Head of caudate nucleus (tissue), 42 donors: Measurements from ENCODE around the gene GPM6B.

Source experiments
- DNase-seq, 42 donors: peaks; one replicate each; pipeline versions ENCODE4 v3.0.0 to v3.0.0-alpha.2; 2020 to 2021; ENCODE audit warnings: mixed read lengths in 7 of 42
- intact Hi-C: fragments of 100-400 bp; cut with DNase I; formaldehyde crosslinking; loops from one replicate; pipeline ENCODE4 v1.15.0; 2022

GPM6B gene

DNA sequence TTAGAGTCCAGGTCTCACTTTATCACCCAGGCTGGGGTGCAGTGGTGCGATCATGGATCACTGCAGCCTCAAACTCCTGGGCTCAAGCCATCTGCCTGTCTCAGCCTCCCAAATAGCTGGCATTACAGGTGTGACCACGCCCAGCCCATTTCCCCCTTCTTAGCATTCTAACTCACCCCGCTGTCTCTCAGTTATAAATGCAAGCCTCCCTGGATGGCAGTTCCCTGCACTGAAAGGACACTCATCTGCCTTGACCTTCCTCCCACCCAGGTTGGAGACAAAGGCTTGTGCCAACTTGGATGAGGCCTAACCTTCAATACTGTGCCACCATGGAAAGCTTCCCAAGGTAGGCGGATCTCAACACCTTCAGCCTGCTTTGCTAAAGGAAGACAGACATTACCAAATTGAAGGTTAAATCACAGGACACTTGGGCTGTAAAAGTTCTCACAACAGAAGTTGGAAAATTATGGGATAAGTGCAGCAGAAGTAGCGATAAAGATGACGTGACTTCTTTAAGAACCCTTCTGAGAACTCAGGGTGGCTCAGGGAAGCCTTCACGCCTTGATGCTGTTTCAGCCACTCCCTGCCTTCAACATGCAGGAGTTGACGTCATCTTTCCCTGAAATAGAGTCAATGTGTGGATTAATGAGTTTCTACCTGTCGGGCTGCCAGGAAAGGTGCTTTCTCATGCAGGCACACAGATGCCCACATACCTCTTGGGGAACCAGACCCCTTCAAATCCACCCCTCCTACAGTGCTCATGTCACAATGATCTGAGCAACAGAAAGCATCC lies 10.6 kb upstream of the GPM6B start:
- intact Hi-C loops: no loop called here
- DNase-seq: peak in 15 of 42 donors; percentile 19 to 72 (median 34)

DNA sequence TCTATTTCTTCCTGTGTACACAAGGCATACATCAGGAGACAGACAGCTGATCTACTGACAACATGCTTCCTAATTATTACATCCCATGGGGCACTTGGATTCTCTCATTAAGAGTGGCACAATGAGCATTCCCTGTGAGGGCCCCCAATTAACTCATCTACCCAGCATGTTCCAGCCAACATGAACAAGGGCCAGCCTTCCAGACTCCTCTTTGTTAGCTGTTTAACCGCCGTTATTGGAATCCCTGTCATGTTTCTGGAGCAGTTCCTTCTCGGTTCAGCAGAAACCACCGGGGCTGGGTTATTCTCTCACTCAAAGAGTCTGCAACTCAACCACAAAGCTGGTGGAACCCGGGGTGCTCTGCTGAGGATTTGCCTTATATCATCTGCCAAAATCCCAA lies 9.9 kb upstream of the GPM6B start:
- intact Hi-C loops: no loop called here
- DNase-seq: peak in 14 of 42 donors; percentile 6 to 63 (median 23)

DNA sequence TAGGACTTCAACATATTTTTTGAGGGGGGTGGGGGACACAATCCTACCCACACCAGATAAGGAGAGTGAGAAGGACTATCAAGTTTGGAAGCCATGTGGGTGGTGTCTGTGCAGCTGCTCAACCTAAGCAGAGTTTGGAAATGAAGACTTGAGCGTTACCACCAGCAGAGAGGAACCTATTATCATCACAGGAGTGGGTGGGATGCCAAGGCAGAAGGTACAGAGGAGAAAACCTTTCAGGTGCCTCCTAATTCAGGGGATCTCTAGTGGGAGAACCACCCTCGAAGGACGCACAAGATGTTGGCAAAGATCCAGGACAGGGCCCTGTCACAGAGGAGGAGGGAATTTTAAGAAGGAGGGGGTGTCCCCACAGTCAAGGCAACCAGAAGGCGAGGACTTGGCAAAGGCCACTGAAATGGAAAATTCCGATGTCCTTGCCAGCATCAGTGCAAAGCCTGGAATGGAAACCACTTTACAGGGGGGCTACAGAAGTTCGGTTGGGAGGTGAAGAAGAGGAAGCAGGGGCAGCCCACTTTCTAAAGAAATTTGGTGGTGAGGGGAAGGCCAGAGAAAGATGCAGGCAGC lies 8.4 kb upstream of the GPM6B start:
- peak in 12 of 42 donors; percentile 2 to 69 (median 25) for DNase-seq
- intact Hi-C loops: no loop called here

DNA sequence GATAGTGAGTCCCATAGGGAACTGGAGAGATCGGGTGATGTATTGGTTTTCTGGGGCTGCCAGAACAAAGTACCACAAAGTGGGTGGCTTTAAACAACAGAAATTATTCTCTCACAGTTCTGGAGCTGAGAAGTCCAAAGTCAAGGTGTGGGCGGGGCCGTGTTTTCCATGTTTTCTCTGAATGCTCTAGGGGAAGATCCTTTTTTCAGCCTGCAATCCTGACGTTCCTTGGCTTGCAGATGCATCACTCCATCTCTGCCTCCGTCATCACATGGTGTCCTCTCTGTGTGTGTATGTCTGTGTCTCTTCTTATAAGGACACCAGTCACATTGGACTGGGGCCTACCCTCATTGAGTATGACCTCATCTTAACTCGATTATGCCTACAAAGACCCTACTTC lies 7.9 kb upstream of the GPM6B start:
- intact Hi-C loops: no loop called here
- DNase-seq: no peak

DNA sequence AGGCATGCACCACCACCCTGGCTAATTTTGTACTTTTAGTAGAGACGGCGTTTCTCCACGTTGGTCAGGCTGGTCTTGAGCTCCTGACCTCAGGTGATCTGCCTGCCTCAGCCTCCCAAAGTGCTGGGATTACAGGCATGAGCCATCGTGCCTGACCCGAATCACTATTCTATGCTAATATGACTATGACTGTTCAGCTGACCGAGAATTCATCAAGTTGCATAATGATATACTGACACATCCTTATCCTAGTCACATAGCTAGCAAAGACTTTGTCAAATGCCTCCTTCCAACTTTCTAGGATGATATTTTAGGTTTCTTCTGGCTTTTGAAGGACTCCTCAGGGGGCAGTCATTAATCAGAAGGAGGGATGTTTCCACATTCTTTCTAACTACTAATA lies 4.8 kb upstream of the GPM6B start:
- intact Hi-C loops: no loop called here
- no peak for DNase-seq

DNA sequence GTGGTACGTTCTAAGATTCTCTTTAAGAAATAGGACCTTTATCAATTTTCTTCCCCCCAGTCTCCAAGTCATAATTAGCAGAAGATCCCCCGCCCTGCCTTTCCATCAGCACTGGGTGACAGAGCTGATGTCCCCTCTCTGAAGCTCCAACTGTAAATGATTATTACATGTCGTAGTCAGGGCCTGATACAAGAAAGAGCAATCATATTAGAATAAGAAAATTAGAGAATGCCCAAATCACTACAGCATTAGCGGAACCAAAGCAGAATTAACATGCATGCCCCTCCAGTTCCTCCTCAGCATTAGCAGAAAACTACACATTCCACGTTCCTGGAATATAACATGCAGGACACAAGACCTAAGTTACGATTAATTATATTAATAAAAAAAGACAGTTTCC lies 717 bp downstream of the GPM6B start:
- intact Hi-C loops: no loop called here
- no peak for DNase-seq

DNA sequence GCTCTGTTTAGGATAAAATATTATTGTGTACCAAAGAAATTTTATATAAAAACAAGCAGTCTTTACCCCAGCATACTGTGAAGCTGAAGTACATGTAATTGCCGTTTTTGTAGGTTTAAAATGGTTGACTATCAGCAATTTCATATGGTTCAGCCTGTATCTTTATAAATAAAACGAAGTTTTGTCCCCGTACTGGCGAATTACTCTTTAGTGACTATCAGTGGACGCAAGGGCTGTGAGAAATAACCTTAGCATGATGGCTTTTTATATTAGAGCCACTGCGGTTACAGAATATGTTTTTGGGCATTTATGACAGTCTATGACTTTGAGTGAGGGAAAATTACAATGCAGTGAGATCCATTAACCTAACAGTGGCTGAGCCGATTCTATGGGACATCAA lies 1.2 kb downstream of the GPM6B start:
- intact Hi-C loops: no loop called here

DNA sequence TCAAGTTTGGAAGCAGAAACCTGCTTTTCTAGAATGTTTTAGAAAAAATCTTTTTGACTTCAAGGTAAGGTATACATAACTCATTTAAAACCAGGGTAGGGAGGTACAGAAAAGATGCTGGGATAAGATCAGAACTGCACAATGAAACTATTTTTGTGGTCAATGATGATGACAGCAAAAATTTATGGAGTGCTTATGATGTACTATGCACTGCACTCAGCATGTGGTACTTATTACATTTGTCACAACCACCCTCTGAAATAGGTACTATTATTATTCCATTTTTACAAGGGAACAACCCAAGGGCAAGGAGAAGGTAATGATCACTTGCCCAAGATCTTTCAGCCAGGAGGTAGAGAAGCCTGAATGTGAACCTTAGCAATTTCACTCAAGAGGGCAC lies 8.0 kb downstream of the GPM6B start:
- no peak for DNase-seq
- intact Hi-C loops: no loop called here

More for the DNA sequence above, 1.2 kb downstream of the GPM6B start:
- DNase-seq: no peak

DNA sequence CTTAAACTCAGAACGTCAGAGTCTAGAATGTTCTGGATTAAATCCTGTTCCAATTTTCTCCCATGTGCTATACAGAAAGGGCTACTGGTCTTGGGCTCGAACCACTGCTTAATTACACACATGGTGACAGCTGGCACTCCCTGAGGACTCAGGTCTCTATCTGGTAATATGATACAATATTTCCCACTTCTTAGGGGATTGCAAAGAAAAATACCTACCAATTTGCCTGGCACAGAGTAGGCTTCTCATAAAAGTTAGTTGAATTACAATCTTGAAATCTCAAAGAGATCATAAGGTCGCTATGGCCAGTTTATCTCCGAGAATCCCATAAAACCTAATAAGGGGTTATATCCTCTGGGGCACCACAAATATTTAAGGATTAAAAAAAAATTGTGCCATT lies 8.6 kb downstream of the GPM6B start:
- DNase-seq: no peak

DNA sequence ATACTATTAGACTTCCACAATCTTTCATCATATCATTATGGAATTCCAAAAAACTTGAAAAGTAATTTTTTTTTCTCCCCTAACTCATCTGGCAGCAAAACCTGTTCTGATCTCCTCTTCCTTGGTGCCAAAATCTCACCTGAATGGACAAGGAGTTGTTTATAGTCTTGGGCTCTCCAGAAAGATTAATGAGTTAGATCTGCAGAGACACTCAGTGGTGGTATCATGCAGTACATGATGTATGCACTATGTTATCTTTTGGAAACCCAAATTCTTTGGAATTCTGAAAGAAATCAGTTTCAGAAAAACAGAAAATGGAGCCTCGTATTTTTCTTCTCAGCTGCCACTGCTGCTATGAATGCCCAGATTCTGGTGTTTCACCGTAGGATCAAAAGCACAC lies 11.7 kb downstream of the GPM6B start:
- no peak for DNase-seq
- intact Hi-C loops: no loop called here

More for the DNA sequence above, 8.6 kb downstream of the GPM6B start:
- intact Hi-C loops: no loop called here

DNA sequence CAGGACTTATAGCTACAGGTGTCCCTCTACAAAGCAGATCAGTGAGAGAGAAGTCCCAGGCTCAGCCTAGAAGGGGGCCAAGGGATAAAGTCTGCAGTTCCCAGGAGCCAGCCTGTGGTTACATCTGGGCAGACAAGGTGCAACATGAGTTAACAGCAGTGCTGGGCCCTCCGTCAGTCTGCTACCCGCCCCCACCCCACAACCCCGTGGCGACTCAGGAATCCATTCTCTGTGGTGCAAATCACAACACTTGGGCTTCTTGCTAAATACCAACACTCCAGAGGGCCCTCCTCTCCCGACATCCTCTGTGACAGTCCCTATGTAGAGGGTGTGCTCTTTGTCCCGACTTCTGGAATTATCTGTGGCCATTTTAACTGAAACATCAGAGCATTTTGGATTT lies 13.8 kb downstream of the GPM6B start:
- no peak for DNase-seq
- intact Hi-C loops: no loop called here

DNA sequence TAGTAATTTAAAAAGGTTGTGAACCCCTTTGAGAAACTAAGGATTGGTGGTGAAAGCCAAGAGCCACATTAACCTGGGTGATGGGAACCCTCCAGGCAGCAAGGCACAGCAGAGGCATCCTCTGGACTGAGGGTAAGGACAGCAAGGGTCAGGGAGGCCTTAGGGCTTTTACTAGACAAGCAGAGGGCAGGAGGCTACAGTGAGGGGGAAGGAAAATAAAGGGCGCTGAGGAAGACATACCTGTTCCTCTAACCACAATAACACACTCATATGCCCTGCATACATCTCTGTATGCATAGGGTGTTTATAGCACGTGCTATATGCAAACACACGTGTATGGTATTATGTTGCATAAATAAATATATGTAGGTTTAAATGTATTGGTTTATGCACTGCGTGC lies 18.7 kb downstream of the GPM6B start:
- no peak for DNase-seq
- intact Hi-C loops: loop anchor here (10.0 kb wide), 1 partner anchor 97 kb away; no protein-coding TSS in a partner anchor

DNA sequence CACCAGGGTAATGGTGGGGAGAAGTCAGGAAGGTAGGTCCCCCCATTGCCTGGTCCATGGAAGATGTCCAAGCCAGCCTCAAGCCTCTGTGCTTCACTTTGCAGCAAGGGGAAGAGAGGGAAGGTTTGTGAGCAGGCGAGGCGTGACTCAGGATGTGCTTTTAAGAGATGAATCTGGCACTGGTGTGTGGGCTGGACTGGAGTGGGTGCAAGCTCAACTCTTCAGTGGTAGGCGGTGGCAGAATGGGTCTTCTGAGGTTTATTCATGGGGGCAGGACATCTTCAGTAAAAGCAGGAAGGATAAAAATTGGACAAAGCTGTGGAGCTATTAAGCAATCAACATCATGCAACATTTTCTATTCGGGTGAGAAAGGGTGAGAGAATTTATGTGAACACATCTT lies 19.4 kb downstream of the GPM6B start:
- intact Hi-C loops: loop anchor here (10.0 kb wide), 1 partner anchor 97 kb away; no protein-coding TSS in a partner anchor
- DNase-seq: peak in 36 of 42 donors; percentile 21 to 87 (median 62)

DNA sequence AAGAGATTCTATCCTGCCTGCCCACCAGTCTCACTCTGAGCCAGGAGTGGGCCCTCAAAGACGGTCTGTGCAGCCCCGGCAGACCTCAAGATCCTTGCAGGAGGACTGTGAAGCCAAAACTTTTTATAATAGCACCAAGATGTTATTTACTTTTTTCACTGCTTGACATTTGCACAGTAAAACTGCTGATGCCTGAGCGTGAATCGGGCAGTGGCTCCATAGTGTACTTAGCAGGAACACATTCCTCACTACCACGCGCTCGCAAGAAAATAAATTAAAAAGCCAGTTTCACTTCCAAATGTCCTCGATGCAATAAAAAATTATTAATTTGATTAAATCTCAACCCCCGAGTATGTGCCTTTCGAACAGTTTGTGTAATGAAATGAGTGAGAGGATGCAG lies 22.5 kb downstream of the GPM6B start:
- DNase-seq: no peak
- intact Hi-C loops: loop anchor here (10.0 kb wide), 1 partner anchor 100 kb away; no protein-coding TSS in a partner anchor

DNA sequence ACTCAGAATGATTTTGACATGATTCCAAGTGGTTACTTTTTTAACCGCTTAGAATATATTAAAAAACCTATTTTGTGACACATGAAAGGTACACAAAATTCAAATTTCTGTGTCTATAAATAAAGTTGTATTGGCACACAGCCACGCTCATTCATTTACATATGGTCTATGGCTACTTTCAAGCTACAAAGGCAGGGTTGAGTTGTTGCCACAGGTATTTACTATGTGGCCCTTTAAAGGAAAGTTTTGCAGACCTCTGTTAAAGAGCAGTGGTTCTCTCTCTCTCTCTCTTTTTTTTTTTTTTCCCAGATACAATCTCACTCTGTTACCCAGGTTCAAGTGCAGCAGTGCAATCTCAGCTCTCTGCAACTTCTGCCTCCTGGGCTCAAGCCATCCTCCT lies 23.0 kb downstream of the GPM6B start:
- intact Hi-C loops: loop anchor here (10.0 kb wide), 1 partner anchor 101 kb away; no protein-coding TSS in a partner anchor
- DNase-seq: no peak

DNA sequence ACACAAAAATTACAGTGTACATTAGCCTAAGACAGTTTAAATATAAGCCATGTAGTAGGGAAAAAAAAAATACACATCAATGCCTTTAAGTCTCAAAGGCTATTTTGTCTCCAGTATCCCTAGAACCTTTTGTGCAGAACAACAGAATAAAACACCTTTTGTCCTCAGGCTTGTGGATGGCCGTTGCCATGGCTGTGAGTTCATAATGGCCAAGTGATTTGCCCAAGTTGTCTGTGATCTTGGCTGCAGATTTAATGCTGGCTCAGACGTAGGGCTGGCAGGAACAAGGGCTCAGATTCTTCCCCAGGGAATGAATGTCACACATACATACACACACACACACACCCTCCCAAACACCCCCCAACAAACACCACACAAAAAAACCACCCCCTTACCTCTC lies 25.3 kb downstream of the GPM6B start:
- peak in 39 of 42 donors; percentile 31 to 84 (median 61) for DNase-seq
- intact Hi-C loops: loop anchor here (10.0 kb wide), 1 partner anchor 103 kb away; no protein-coding TSS in a partner anchor

DNA sequence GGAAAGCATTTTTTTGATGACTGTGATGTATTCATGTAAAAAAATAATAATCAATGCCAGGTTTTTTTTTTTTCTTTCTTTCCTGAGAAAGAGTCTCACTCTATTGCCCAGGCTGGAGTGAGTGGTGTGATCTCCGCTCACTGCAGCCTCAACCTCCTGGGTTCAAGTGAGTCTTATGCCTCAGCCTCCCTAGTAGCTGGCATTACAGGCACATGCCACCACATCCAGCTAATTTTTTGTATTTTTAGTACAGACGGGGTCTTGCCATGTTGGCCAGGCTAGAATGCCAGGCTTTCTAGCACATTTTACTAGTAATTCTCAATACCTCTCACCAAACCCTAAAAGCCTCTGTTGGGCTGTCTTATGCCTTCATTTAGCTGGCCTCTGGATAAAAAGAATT lies 25.7 kb downstream of the GPM6B start:
- DNase-seq: no peak
- intact Hi-C loops: loop anchor here (10.0 kb wide), 1 partner anchor 104 kb away; no protein-coding TSS in a partner anchor

DNA sequence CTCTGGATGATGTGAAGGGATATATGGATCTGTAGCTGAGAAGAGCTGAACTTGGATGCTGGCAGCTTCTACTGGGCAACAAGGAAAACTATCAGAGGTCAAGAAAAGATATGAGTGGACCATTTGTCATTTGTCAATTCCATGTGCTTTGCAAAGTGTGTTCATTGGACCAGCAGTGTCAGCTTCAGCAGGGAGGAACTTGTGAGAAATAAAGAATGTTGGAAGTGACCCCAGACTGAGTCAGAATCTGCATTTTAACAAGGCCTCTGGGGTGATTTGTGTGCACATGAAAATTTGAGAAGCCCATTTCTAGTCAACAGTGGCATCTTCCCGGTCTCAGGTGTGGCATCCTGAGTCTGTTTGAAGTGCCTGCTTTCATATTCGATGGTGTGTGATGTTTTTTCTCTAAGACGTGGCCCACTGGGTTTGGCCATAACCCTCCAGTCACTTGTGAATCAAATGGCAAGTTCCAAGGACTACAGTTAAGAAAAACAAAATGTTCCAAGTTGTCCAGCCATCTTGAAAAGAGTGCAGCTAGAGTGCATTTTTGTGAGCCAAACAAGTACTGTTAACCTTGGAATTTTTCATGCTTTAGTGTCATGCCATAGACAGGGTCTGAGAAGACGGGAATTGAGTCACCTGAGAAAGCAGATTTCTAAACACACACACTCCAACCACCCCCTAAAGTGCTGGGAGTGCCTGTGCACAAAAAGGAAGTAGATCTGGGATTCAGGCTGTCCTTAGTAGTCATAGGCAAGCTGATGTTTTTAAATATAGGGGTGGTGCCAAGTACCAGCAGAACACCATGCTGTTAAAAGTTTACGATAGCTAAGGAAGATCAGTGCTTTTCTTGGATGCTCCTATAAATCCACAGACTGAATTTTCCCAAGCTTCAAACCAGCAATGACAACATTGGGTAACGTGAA lies 26.4 kb downstream of the GPM6B start:
- no peak for DNase-seq
- intact Hi-C loops: loop anchor here (10.0 kb wide), 1 partner anchor 104 kb away; no protein-coding TSS in a partner anchor

DNA sequence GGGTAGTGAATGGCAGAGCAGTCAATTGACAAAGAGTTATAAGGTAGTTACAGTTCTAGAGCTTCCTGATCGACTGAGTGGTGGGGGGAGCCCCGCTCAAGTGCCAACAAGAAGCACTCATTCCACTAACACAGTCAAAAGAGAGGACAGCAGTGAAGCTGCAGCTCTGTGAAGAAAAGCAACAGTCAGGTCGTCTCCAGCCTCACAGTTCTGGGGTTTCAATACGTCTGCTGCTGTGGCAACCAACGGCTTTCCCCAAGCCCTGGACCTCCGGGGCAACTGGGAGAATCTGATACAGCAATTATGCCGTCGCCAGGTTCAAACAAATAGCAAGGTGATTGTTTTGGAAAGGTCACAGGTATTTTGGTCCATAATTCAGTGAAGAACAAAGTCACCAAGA lies 30.8 kb downstream of the GPM6B start:
- no peak for DNase-seq
- intact Hi-C loops: no loop called here
